IMR-90 (cell line): ENCODE results near the gene RAD51AP1. TPM values are rescaled to one million over a fixed set of nuclear protein-coding genes. Genes with fewer than 3 reads are reported as not detected.

ENCODE experiments used
- ATAC-seq: fragments of 200-7000 bp; cut with Tn5 transposase; 2 replicates; pipeline ENCODE4 v1.9.1; 2020; ENCODE audit warnings: low read depth, mild to moderate bottlenecking, moderate library complexity
- BruUV-seq: library from RNA; stranded (reverse); fragments of 400-500 nt; replicated peaks from 2 replicates; lab custom pipeline; 2021; lab: Mats Ljungman, UMichigan
- CTCF ChIA-PET: fragments of 300-600 bp; formaldehyde crosslinking; extraction: SDS; loops from one replicate; lab custom pipeline; 2021; ENCODE audit warnings: antibody characterized with exemption; lab: Yijun Ruan, JAX
- POLR2A ChIA-PET: fragments of 300-600 bp; sonication (Branson Sonifier 250); formaldehyde crosslinking; loops from one replicate; lab custom pipeline; 2022; ENCODE audit warnings: antibody characterized with exemption; ENCODE audit not compliant: unreplicated experiment; lab: Charles Lee
- DNase-seq: peaks from one replicate; pipeline ENCODE4 v3.0.0; 2013
- H2AFZ ChIP-seq: replicated peaks from 2 replicates; pipeline ENCODE3; 2013; ENCODE audit warnings: low read length, mild to moderate bottlenecking; ENCODE audit not compliant: poor library complexity
- H2AK5ac ChIP-seq: 2 replicates; pipeline ENCODE4 v1.6.1; 2013; ENCODE audit warnings: low read depth, low read length, inconsistent platforms
- H2AK9ac ChIP-seq: replicated peaks from 2 replicates; pipeline ENCODE3; 2013; ENCODE audit warnings: mild to moderate bottlenecking, low read depth, low read length, moderate library complexity; ENCODE audit not compliant: poor library complexity
- H2BK120ac ChIP-seq: 2 replicates; pipeline ENCODE4 v1.6.1; 2013; ENCODE audit warnings: low read depth, low read length, inconsistent platforms
- H2BK15ac ChIP-seq: 3 replicates; pipeline ENCODE4 v1.6.1; 2013; ENCODE audit warnings: low read depth, low read length, inconsistent platforms
- H2BK20ac ChIP-seq: 2 replicates; pipeline ENCODE4 v1.6.1; 2013; ENCODE audit warnings: low read depth, mild to moderate bottlenecking, inconsistent platforms, low read length, moderate library complexity
- H2BK5ac ChIP-seq: 2 replicates; pipeline ENCODE4 v1.6.1; 2013; ENCODE audit warnings: mild to moderate bottlenecking, low read depth, low read length, inconsistent platforms; ENCODE audit not compliant: poor library complexity, severe bottlenecking
- H3K14ac ChIP-seq: replicated peaks from 2 replicates; pipeline ENCODE4 v1.6.1; 2013; ENCODE audit warnings: low read depth, low read length, inconsistent platforms
- H3K18ac ChIP-seq: 2 replicates; pipeline ENCODE4 v1.6.1; 2013; ENCODE audit warnings: low read depth, low read length, control low read depth
- H3K23ac ChIP-seq: 2 replicates; pipeline ENCODE4 v1.6.1; 2013; ENCODE audit warnings: low read depth, low read length, inconsistent platforms
- H3K27ac ChIP-seq: 2 replicates; pipeline ENCODE4 v1.5.1; 2013; ENCODE audit warnings: mild to moderate bottlenecking, control low read depth, low read length; ENCODE audit not compliant: insufficient read depth
- H3K27me3 ChIP-seq: 2 replicates; pipeline ENCODE4 v1.6.1; 2013; ENCODE audit warnings: low read length; ENCODE audit not compliant: control insufficient read depth, insufficient read depth
- H3K36me3 ChIP-seq: 2 replicates; pipeline ENCODE4 v1.6.1; 2013; ENCODE audit warnings: low read length, mixed read lengths; ENCODE audit not compliant: control insufficient read depth, insufficient read depth
- H3K4ac ChIP-seq: 2 replicates; pipeline ENCODE4 v1.6.1; 2013; ENCODE audit warnings: low read depth, low read length, inconsistent platforms
- H3K4me1 ChIP-seq: 2 replicates; pipeline ENCODE4 v1.6.1; 2013; ENCODE audit warnings: low read length, mixed read lengths; ENCODE audit not compliant: control insufficient read depth, insufficient read depth
- H3K4me2 ChIP-seq: 2 replicates; pipeline ENCODE4 v1.6.1; 2013; ENCODE audit warnings: low read depth, mild to moderate bottlenecking, control low read depth, low read length, moderate library complexity
- H3K4me3 ChIP-seq: 2 replicates; pipeline ENCODE4 v1.5.1; 2013; ENCODE audit warnings: low read depth, mild to moderate bottlenecking, control low read depth, low read length, moderate library complexity; ENCODE audit not compliant: insufficient read depth
- H3K56ac ChIP-seq: 2 replicates; pipeline ENCODE4 v1.6.1; 2013; ENCODE audit warnings: low read length, inconsistent platforms; ENCODE audit not compliant: insufficient read depth; ENCODE audit errors: extremely low read depth
- H3K79me1 ChIP-seq, 2 experiments: 2 replicates each; pipeline ENCODE4 v1.6.1; 2013; ENCODE audit warnings: low read length in 2 of 2, inconsistent platforms in 1 of 2, low read depth in 1 of 2
- H3K9ac ChIP-seq: 2 replicates; pipeline ENCODE4 v1.6.1; 2013; ENCODE audit warnings: low read depth, low read length, control low read depth
- H3K9me1 ChIP-seq: 2 replicates; pipeline ENCODE4 v1.6.1; 2013; ENCODE audit warnings: low read length, inconsistent platforms; ENCODE audit not compliant: insufficient read depth
- H3K9me3 ChIP-seq: 2 replicates; pipeline ENCODE4 v1.6.1; 2013; ENCODE audit warnings: low read length; ENCODE audit not compliant: control insufficient read depth, insufficient read depth
- H4K20me1 ChIP-seq: 2 replicates; pipeline ENCODE4 v1.6.1; 2013; ENCODE audit warnings: low read length, inconsistent platforms; ENCODE audit not compliant: insufficient read depth
- H4K5ac ChIP-seq: 2 replicates; pipeline ENCODE4 v1.6.1; 2013; ENCODE audit warnings: mild to moderate bottlenecking, low read depth, low read length, control low read depth
- H4K8ac ChIP-seq, 2 experiments: 2 replicates each; pipeline ENCODE4 v1.6.1; 2013; ENCODE audit warnings: low read depth in 2 of 2, low read length in 2 of 2, control low read depth in 1 of 2, inconsistent platforms in 1 of 2
- H4K91ac ChIP-seq: 2 replicates; pipeline ENCODE4 v1.6.1; 2013; ENCODE audit warnings: low read depth, low read length, inconsistent platforms; ENCODE audit not compliant: insufficient read depth
- BHLHE40 ChIP-seq: fragments of 150-350 bp; IDR thresholded peaks from 2 replicates; pipeline ENCODE4 v1.6.1; 2016; ENCODE audit warnings: mild to moderate bottlenecking, low read depth, low read length
- CEBPB ChIP-seq: IDR thresholded peaks from 2 replicates; pipeline ENCODE4 v1.6.1; 2012; ENCODE audit warnings: low read depth, low read length, improper control_type of control experiment
- CTCF ChIP-seq: conservative IDR thresholded peaks from 2 replicates; pipeline ENCODE4 v1.5.1; 2012; ENCODE audit warnings: mild to moderate bottlenecking, low read depth, low read length, improper control_type of control experiment
- NFE2L2 ChIP-seq: fragments of 150-350 bp; IDR thresholded peaks from 2 replicates; pipeline ENCODE4 v1.6.1; 2016; ENCODE audit warnings: low read depth, mild to moderate bottlenecking, low read length
- RCOR1 ChIP-seq: IDR thresholded peaks from 2 replicates; pipeline ENCODE4 v1.6.1; 2012; ENCODE audit warnings: mild to moderate bottlenecking, low read length, improper control_type of control experiment; ENCODE audit not compliant: insufficient replicate concordance
- SMC3 ChIP-seq: fragments of 150-350 bp; IDR thresholded peaks from 2 replicates; pipeline ENCODE4 v1.6.1; 2016; ENCODE audit warnings: low read depth, mild to moderate bottlenecking, antibody characterized with exemption, low read length, moderate library complexity
- WGBS, 2 experiments: methylation state at CpG; one replicate each; pipeline versions ENCODE4 v1.1.5 to v1.1.7; 2013; ENCODE audit warnings: missing lambda C conversion rate in 2 of 2; ENCODE audit not compliant: insufficient read length in 1 of 2; ENCODE audit errors: extremely low coverage in 2 of 2; 5-methylcytosine and 5-hydroxymethylcytosine counted together
- dilution Hi-C: fragments of 300-500 bp; cut with HindIII; formaldehyde crosslinking; loops from one replicate; pipeline ENCODE4 v1.14.3; 2018; ENCODE audit warnings: low sequenced_read_pairs; ENCODE audit not compliant: unreplicated experiment
- in situ Hi-C: fragments of 300-500 bp; cut with MboI; formaldehyde crosslinking; loops from 3 replicates; pipeline ENCODE4 v1.14.3; 2019; ENCODE audit warnings: low sequenced_read_pairs, inconsistent platforms, mixed read lengths
- intact Hi-C: fragments of 100-400 bp; cut with micrococcal nuclease; formaldehyde crosslinking; loops from 2 replicates; pipeline ENCODE4 v1.10.0; 2022
- polyA plus RNA-seq, 3 experiments: library from polyadenylated mRNA; depleted of rRNA; stranded (reverse); fragments of >200 nt; gene quantifications; 2 replicates each; pipeline ENCODE4 v1.2.3, GENCODE V29; 2012; ENCODE audit warnings: low replicate concordance in 1 of 3
- total RNA-seq: library from RNA; depleted of rRNA; stranded (reverse); fragments of >200 nt; gene quantifications from 2 replicates; pipeline ENCODE4 v1.2.3, GENCODE V29; 2012

Gene RAD51AP1
- total and polyA plus RNA-seq, 2 of the 4 experiments (the other 2 are of a cell fraction): 6.5 to 10.2 TPM

GRCh38 chr12:4506430-4506829 is 32.3 kb upstream of the RAD51AP1 start:
- H2BK20ac ChIP-seq: no peak overlapping the region
- DNase-seq: no peak
- H4K8ac ChIP-seq: no peak overlapping the region
- no peak overlapping the region for H2AK9ac ChIP-seq
- no peak overlapping the region for H2BK15ac ChIP-seq
- no peaks in the 10 kb centered on the region for H3K79me1 ChIP-seq
- H3K36me3 ChIP-seq: peaks cover 3% of the 10 kb centered on the region; the same call in 1 of the 2 replicates
- dilution Hi-C loops (no loop called here), intact Hi-C loops (no loop called here), in situ Hi-C loops (no loop called here)
- no peak overlapping the region for H2BK5ac ChIP-seq
- H2BK120ac ChIP-seq: no peak overlapping the region
- H2AFZ ChIP-seq: no peak overlapping the region
- H4K20me1 ChIP-seq: no peaks in the 10 kb centered on the region
- H3K4me3 ChIP-seq: no peak overlapping the region
- H3K27ac ChIP-seq: no peak overlapping the region
- H3K14ac ChIP-seq: no peak overlapping the region
- H3K9me3 ChIP-seq: no peaks in the 10 kb centered on the region
- no peak overlapping the region for H3K18ac ChIP-seq
- no peak for ATAC-seq
- no peak overlapping the region for H3K4ac ChIP-seq
- POLR2A ChIA-PET: no interaction called here
- no TSS peak for BruUV-seq
- no peak overlapping the region for H4K5ac ChIP-seq
- CTCF ChIA-PET: no interaction called here
- H3K27me3 ChIP-seq: no peaks in the 10 kb centered on the region
- H3K4me1 ChIP-seq: no peaks in the 10 kb centered on the region
- no peak overlapping the region for H4K91ac ChIP-seq
- H2AK5ac ChIP-seq: no peak overlapping the region
- H3K23ac ChIP-seq: no peak overlapping the region
- WGBS, 2 experiments: no CpG with 5 or more reads among the region's 3 CpGs
- no peak for TF ChIP-seq RCOR1
- no peak for TF ChIP-seq NFE2L2
- no peak for TF ChIP-seq CTCF
- TF ChIP-seq SMC3: no peak
- no peak for TF ChIP-seq BHLHE40
- no peak for TF ChIP-seq CEBPB
- H3K9me1 ChIP-seq: no peaks in the 10 kb centered on the region
- H3K4me2 ChIP-seq: no peak overlapping the region
- H3K9ac ChIP-seq: no peak overlapping the region
- H3K56ac ChIP-seq: no peak overlapping the region
